Measurements from ENCODE around the gene STK10.

The STK10 gene

DNA sequence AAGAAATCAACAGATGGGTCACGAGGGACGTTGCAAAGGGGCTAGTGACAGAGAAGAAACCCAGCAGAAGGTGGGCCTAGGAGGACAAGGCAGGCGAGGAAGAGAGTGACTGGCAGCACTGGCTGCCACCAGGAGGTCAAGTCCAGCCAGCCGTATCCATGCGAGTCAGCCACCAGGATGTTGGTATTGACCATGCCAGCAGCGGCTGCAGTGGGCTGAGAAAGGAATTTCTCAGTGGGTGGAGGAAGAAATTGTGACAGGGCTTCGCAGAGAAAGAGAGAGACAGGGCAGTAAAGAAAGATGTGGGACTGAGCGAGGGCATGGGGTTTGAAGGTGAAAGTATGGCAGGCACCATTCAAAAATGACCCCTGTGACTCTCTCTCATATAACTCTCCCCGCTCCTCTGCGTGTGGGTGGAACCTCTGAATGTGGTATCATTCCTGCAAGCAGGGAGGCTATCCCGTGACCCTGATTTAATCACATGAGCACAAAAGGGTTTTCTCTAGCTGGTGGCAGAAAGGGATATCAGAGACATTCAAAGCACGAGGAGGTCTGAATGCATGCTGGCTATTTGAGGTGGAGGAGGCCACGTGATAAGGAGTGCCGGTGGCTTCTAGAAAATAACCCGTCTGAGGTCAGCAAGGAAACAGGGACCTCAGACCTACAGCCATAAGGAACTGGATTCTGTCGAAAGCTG, 136.2 kb downstream of the STK10 start:
- Histone ChIP-seq H3K9me3 (ENCODE audit: control insufficient read depth in 5 of 5, low read length in 5 of 5) (no peaks in the 10 kb centered on the region), H3K36me3 (ENCODE audit: control insufficient read depth in 5 of 5, insufficient read depth in 5 of 5, low read length in 5 of 5) (peaks cover under 1 to 76% (median 66%) of the 10 kb centered on the region in 5 donors), H3K9ac (ENCODE audit: low read length in 5 of 5) (no peak overlapping the region), H3K27ac (ENCODE audit: low read depth, low read length) (no peak overlapping the region), H3K4me3 (ENCODE audit: low read depth in 1 of 5, low read length in 5 of 5) (no peak overlapping the region), H3K4me1 (ENCODE audit: control insufficient read depth in 5 of 5, insufficient read depth in 5 of 5, low read length in 5 of 5) (peaks cover 0 to 10% (median 6%) of the 10 kb centered on the region in 5 donors), H3K27me3 (ENCODE audit: control insufficient read depth in 5 of 5, insufficient read depth in 4 of 5, low read length in 5 of 5) (no peaks in the 10 kb centered on the region)

DNA sequence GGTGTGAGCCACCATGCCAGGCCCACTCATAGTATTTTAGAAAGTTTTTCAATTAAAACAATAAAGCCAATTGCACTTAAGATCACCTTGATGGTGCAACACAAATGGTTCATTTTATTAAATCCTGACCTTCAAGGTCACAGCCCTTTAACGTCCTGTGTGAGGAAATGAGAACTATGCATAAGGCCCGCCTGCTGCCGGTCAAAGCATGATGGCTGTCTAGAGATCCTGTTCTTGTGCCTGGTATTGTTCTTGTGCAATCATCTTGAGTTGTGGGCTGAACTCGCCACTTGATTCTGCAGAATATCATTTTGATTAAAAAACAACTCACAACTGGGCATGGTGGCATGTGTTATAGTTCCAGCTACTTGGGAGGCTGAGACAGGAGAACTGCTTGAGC, 137.9 kb downstream of the STK10 start:
- Histone ChIP-seq H3K4me1 (ENCODE audit: control insufficient read depth in 5 of 5, insufficient read depth in 5 of 5, low read length in 5 of 5) (peaks cover 0 to 10% (median 6%) of the 10 kb centered on the region in 5 donors), H3K9me3 (ENCODE audit: control insufficient read depth in 5 of 5, low read length in 5 of 5) (no peaks in the 10 kb centered on the region), H3K9ac (ENCODE audit: low read length in 5 of 5) (no peak overlapping the region), H3K36me3 (ENCODE audit: control insufficient read depth in 5 of 5, insufficient read depth in 5 of 5, low read length in 5 of 5) (peaks cover 3 to 69% (median 62%) of the 10 kb centered on the region in 5 donors), H3K27me3 (ENCODE audit: control insufficient read depth in 5 of 5, insufficient read depth in 4 of 5, low read length in 5 of 5) (no peaks in the 10 kb centered on the region), H3K4me3 (ENCODE audit: low read depth in 1 of 5, low read length in 5 of 5) (no peak overlapping the region), H3K27ac (ENCODE audit: low read depth, low read length) (no peak overlapping the region)

DNA sequence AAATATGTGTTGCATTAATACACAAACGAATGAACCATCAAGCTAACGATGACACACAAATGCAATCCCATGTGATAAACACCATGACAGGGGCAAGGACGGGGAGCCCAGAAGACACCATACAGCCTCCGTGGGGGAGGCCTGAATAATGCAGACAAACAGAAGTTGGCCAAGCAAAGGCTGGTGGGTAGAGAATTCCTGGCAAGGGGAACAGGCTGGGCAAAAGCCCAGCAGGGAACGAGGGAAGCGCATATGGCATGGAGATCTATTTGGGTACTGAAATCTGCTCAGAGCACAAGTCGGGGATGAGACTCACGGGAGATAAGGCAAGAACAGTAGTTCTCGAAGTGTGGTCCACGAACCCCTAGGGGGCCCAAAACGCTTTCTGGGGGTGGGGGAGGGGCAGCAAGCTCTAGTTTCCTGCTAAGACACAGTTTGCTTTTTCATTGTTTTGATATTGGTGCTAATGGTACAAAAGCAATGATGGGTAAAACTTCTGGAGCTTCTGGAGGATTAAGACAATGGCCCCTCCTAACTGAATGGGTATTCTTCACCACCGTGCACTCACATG, 138.7 kb downstream of the STK10 start:
- H3K27ac ChIP-seq (ENCODE audit: low read depth, low read length) = no peak overlapping the region
- no peaks in the 10 kb centered on the region for H3K9me3 ChIP-seq (ENCODE audit: control insufficient read depth in 5 of 5, low read length in 5 of 5)
- no peak overlapping the region for H3K9ac ChIP-seq (ENCODE audit: low read length in 5 of 5)
- no peak overlapping the region for H3K4me3 ChIP-seq (ENCODE audit: low read depth in 1 of 5, low read length in 5 of 5)
- peaks cover 0 to 10% (median 6%) of the 10 kb centered on the region in 5 donors for H3K4me1 ChIP-seq (ENCODE audit: control insufficient read depth in 5 of 5, insufficient read depth in 5 of 5, low read length in 5 of 5)
- no peaks in the 10 kb centered on the region for H3K27me3 ChIP-seq (ENCODE audit: control insufficient read depth in 5 of 5, insufficient read depth in 4 of 5, low read length in 5 of 5)
- H3K36me3 ChIP-seq (ENCODE audit: control insufficient read depth in 5 of 5, insufficient read depth in 5 of 5, low read length in 5 of 5) = peaks cover 3 to 69% (median 62%) of the 10 kb centered on the region in 5 donors

DNA sequence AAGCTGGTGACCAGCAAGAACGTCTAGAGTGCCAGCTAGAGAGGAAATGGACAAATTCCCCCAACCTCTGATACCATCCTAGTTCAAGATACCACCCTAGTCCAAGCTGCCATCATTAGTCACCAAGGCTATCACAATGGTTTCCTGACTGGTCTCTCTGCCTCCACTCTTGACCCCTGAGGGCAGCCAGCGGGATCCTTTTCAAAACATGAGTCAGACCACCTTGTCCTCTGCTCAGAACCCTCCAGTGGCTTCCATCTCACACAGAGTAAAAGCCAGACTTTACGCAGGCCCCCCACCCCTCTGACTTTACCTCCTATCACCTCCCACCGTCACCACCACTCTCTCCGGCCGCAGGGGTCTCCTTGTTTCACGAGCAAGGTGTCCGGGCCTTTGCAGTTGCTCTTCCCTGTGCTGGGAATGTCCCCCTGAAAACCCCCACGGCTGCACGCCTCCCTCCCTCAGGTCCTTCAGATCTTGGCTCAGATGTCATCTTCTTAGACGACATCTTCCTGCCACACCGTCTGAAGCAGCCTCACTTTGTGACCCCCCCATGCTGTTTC, 139.4 kb downstream of the STK10 start:
- no peaks in the 10 kb centered on the region for H3K9me3 ChIP-seq (ENCODE audit: control insufficient read depth in 5 of 5, low read length in 5 of 5)
- H3K4me1 ChIP-seq (ENCODE audit: control insufficient read depth in 5 of 5, insufficient read depth in 5 of 5, low read length in 5 of 5) = peaks cover 0 to 10% (median 3%) of the 10 kb centered on the region in 5 donors
- no peak overlapping the region for H3K9ac ChIP-seq (ENCODE audit: low read length in 5 of 5)
- peaks cover 3 to 69% (median 62%) of the 10 kb centered on the region in 5 donors for H3K36me3 ChIP-seq (ENCODE audit: control insufficient read depth in 5 of 5, insufficient read depth in 5 of 5, low read length in 5 of 5)
- no peak overlapping the region for H3K27ac ChIP-seq (ENCODE audit: low read depth, low read length)
- no peaks in the 10 kb centered on the region for H3K27me3 ChIP-seq (ENCODE audit: control insufficient read depth in 5 of 5, insufficient read depth in 4 of 5, low read length in 5 of 5)
- no peak overlapping the region for H3K4me3 ChIP-seq (ENCODE audit: low read depth in 1 of 5, low read length in 5 of 5)

DNA sequence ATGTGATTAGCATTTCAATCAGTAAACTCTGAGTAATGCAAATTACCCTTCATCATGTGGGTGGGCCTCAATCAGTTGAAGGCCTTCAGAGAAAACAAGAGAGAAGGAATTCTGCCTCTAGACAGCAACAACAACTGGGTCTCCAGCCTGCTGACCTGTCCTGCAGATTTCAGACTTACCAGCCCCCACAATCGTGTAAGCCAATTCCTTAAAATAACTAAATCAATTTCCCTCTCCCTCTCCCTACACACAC, 139.9 kb downstream of the STK10 start:
- H3K27me3 ChIP-seq (ENCODE audit: control insufficient read depth in 5 of 5, insufficient read depth in 4 of 5, low read length in 5 of 5) = no peaks in the 10 kb centered on the region
- no peaks in the 10 kb centered on the region for H3K9me3 ChIP-seq (ENCODE audit: control insufficient read depth in 5 of 5, low read length in 5 of 5)
- H3K36me3 ChIP-seq (ENCODE audit: control insufficient read depth in 5 of 5, insufficient read depth in 5 of 5, low read length in 5 of 5) = peaks cover 3 to 66% (median 59%) of the 10 kb centered on the region in 5 donors
- H3K27ac ChIP-seq (ENCODE audit: low read depth, low read length) = no peak overlapping the region
- H3K4me1 ChIP-seq (ENCODE audit: control insufficient read depth in 5 of 5, insufficient read depth in 5 of 5, low read length in 5 of 5) = peaks cover 0 to 10% (median 3%) of the 10 kb centered on the region in 5 donors
- no peak overlapping the region for H3K9ac ChIP-seq (ENCODE audit: low read length in 5 of 5)
- H3K4me3 ChIP-seq (ENCODE audit: low read depth in 1 of 5, low read length in 5 of 5) = no peak overlapping the region

DNA sequence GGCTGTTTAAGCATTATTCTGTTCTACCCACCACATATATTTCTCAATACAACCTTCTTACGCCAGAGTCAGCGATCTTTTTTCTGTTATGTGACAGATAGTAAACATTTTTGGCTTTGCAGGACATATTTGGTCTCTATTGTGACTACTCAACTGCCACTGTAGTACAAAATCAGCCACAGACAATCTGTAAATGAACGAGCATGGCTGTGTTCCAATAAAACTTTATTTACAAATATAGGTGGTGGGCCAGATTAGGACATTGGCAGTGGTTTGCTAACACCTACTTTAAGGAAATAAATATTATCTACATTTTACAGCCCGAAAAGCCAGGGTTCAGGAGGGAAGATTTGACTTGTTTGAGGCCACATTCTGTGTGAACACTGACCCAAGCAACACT, 141.4 kb downstream of the STK10 start:
- Histone ChIP-seq H3K9me3 (ENCODE audit: control insufficient read depth in 5 of 5, low read length in 5 of 5) (no peaks in the 10 kb centered on the region), H3K4me3 (ENCODE audit: low read depth in 1 of 5, low read length in 5 of 5) (no peak overlapping the region), H3K27me3 (ENCODE audit: control insufficient read depth in 5 of 5, insufficient read depth in 4 of 5, low read length in 5 of 5) (no peaks in the 10 kb centered on the region), H3K9ac (ENCODE audit: low read length in 5 of 5) (no peak overlapping the region), H3K4me1 (ENCODE audit: control insufficient read depth in 5 of 5, insufficient read depth in 5 of 5, low read length in 5 of 5) (peaks cover 0 to 5% (median 0%) of the 10 kb centered on the region in 5 donors), H3K27ac (ENCODE audit: low read depth, low read length) (no peak overlapping the region), H3K36me3 (ENCODE audit: control insufficient read depth in 5 of 5, insufficient read depth in 5 of 5, low read length in 5 of 5) (peaks cover 3 to 51% (median 44%) of the 10 kb centered on the region in 5 donors)

DNA sequence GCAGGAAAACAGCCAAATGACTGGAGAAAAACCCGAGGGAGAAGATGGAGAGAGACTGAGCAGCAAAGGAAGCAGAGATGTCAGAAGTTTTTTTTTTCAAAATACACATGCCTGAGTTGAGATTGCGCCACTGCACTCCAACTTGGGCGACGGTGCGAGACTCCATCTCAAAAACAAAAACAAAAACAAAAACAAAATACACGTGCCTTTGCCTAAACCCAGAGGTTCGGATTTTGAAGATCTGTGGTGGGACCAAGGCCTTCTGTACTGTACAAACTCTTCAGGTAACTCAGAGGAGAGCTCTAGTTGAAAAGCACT, 142.8 kb downstream of the STK10 start:
- H3K36me3 ChIP-seq (ENCODE audit: control insufficient read depth in 5 of 5, insufficient read depth in 5 of 5, low read length in 5 of 5) = peaks cover 3 to 45% (median 38%) of the 10 kb centered on the region in 5 donors
- no peaks in the 10 kb centered on the region for H3K9me3 ChIP-seq (ENCODE audit: control insufficient read depth in 5 of 5, low read length in 5 of 5)
- no peak overlapping the region for H3K4me3 ChIP-seq (ENCODE audit: low read depth in 1 of 5, low read length in 5 of 5)
- no peak overlapping the region for H3K27ac ChIP-seq (ENCODE audit: low read depth, low read length)
- no peak overlapping the region for H3K9ac ChIP-seq (ENCODE audit: low read length in 5 of 5)
- H3K27me3 ChIP-seq (ENCODE audit: control insufficient read depth in 5 of 5, insufficient read depth in 4 of 5, low read length in 5 of 5) = no peaks in the 10 kb centered on the region
- H3K4me1 ChIP-seq (ENCODE audit: control insufficient read depth in 5 of 5, insufficient read depth in 5 of 5, low read length in 5 of 5) = peaks cover 0 to 5% (median 0%) of the 10 kb centered on the region in 5 donors

DNA sequence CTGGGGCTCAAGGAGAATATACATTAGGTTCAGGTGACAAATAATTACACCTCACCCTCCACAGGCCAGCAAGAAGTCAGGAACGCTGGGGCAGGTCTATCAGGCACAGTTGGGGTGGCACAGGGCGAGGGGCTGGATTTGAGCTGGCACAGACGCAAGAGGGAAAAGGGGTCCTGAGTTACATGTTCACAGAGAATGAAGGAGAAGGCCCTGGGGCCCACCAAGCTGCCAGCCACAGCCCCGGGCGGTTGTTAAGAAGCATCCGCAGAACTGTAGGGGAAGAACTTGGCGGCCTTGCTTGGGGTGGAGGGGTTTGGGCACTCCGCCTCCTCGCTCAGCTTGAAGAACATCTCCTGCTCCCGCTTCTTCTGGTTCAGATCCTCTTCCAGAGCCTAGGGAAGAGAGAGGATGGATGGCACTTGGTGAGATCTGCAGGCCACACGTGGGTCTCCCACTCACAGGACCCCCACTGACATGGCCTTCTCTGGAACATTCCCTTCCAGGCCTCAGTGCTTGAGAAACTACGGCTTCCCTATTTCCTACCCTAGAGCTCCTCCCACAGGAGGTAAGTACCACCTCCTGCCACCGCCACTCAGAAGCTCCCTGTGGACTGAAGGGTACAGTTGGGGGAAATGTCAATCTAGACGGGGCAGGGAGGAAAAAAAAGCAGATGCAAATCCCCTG, 143.3 kb downstream of the STK10 start:
- Histone ChIP-seq H3K27ac (ENCODE audit: low read depth, low read length) (no peak overlapping the region), H3K36me3 (ENCODE audit: control insufficient read depth in 5 of 5, insufficient read depth in 5 of 5, low read length in 5 of 5) (peaks cover 3 to 41% (median 34%) of the 10 kb centered on the region in 5 donors), H3K27me3 (ENCODE audit: control insufficient read depth in 5 of 5, insufficient read depth in 4 of 5, low read length in 5 of 5) (no peaks in the 10 kb centered on the region), H3K4me3 (ENCODE audit: low read depth in 1 of 5, low read length in 5 of 5) (no peak overlapping the region), H3K9me3 (ENCODE audit: control insufficient read depth in 5 of 5, low read length in 5 of 5) (no peaks in the 10 kb centered on the region), H3K4me1 (ENCODE audit: control insufficient read depth in 5 of 5, insufficient read depth in 5 of 5, low read length in 5 of 5) (peaks cover 0 to 8% (median 3%) of the 10 kb centered on the region in 5 donors), H3K9ac (ENCODE audit: low read length in 5 of 5) (peak overlapping the region in 1 of 5 donors; percentile 3)

DNA sequence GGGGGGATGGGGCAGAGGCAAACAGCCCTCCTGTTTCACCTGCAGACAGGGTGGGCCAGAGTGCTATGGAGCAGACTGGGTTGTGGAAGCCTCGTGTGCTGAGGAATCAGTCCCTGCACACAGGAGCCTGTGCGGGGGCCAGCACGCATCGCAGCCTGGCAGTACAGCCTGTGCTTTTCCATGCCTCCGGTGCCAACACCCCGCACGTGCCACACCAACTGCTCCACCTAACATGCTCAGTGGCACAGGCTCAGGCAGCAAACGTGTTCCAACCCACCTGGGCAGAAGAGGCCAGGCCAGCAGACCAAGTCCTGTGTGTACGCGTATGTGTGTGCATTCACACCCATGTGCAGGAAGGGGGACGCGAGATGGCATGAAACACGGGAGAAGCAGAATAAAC, 144.2 kb downstream of the STK10 start:
- Histone ChIP-seq H3K9ac (ENCODE audit: low read length in 5 of 5) (no peak overlapping the region), H3K4me3 (ENCODE audit: low read depth in 1 of 5, low read length in 5 of 5) (no peak overlapping the region), H3K4me1 (ENCODE audit: control insufficient read depth in 5 of 5, insufficient read depth in 5 of 5, low read length in 5 of 5) (peaks cover 0 to 10% (median 3%) of the 10 kb centered on the region in 5 donors), H3K36me3 (ENCODE audit: control insufficient read depth in 5 of 5, insufficient read depth in 5 of 5, low read length in 5 of 5) (peaks cover 3 to 35% (median 27%) of the 10 kb centered on the region in 5 donors), H3K27me3 (ENCODE audit: control insufficient read depth in 5 of 5, insufficient read depth in 4 of 5, low read length in 5 of 5) (no peaks in the 10 kb centered on the region), H3K27ac (ENCODE audit: low read depth, low read length) (no peak overlapping the region), H3K9me3 (ENCODE audit: control insufficient read depth in 5 of 5, low read length in 5 of 5) (no peaks in the 10 kb centered on the region)

DNA sequence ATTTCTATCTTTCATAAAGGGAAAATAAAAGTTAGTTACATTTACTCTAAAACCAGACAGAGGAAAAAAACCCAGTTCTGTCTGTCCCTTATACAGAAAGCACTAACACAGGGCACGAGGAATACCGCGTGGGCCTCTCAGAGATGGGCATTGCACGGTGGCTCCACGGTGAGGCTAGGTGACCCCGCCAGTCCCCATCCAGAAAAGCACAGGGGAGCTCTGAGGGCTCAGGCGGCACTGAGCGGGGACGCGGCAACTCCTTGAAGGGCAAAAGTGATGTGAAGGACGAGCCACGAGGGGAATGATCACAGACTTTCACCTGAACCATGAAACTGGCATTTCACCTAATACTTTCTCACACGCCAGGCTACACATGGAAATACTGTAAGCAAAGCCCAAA, 145.8 kb downstream of the STK10 start:
- Histone ChIP-seq H3K27me3 (ENCODE audit: control insufficient read depth in 5 of 5, insufficient read depth in 4 of 5, low read length in 5 of 5) (no peaks in the 10 kb centered on the region), H3K4me1 (ENCODE audit: control insufficient read depth in 5 of 5, insufficient read depth in 5 of 5, low read length in 5 of 5) (peaks cover 0 to 9% (median 3%) of the 10 kb centered on the region in 5 donors), H3K9ac (ENCODE audit: low read length in 5 of 5) (no peak overlapping the region), H3K4me3 (ENCODE audit: low read depth in 1 of 5, low read length in 5 of 5) (no peak overlapping the region), H3K9me3 (ENCODE audit: control insufficient read depth in 5 of 5, low read length in 5 of 5) (no peaks in the 10 kb centered on the region), H3K36me3 (ENCODE audit: control insufficient read depth in 5 of 5, insufficient read depth in 5 of 5, low read length in 5 of 5) (peaks cover 3 to 21% (median 20%) of the 10 kb centered on the region in 5 donors), H3K27ac (ENCODE audit: low read depth, low read length) (no peak overlapping the region)
